ENCODE measurements around the gene AKAP6. TPM values are rescaled to one million over a fixed set of nuclear protein-coding genes. Genes with fewer than 3 reads are reported as not detected.

AKAP6 gene
- total RNA-seq, 1 experiment from 2014 or later = 1.9 TPM

DNA sequence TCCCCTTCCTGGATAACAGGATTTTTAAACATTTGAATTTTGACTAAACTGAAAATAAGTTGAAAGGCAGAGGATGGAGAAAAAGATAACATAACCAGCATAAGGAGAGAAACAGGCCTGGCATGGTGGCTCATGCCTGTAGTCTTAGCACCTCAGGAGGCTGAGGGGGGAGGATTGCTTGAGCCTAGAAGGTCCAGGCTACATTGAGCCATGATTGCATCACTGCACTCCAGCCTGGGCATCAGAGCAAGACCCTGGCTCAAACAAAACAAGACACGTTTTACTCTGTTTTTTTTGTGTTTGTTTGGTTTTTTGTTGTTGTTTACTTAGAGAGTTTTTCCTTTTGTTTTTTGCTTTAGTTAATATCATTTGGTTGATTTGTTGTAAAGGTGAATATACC, 8.7 kb downstream of the AKAP6 start:
- Histone ChIP-seq H3K36me3 (ENCODE audit: control insufficient read depth in 1 of 2, insufficient read depth in 2 of 2, low read length in 2 of 2) (no peaks in the 10 kb centered on the region), H3K4me3 (replicated peaks in 1 of 2; ENCODE audit: low read depth in 1 of 2, low read length in 2 of 2) (no peak overlapping the region), H3K9me2 (ENCODE audit: insufficient read depth) (no peaks in the 10 kb centered on the region), H3K27me3 (ENCODE audit: insufficient read depth, low read length) (no peaks in the 10 kb centered on the region), H3K4me2 (ENCODE audit: low read length) (no peak overlapping the region), H3K27ac (ENCODE audit: low read depth, low read length) (no peak overlapping the region), H4K20me1 (ENCODE audit: insufficient read depth) (no peaks in the 10 kb centered on the region), H3K9me3 (ENCODE audit: control insufficient read depth in 1 of 2, insufficient read depth in 1 of 2, low read depth in 1 of 2, low read length in 2 of 2) (no peaks in the 10 kb centered on the region), H3K4me1 (ENCODE audit: control insufficient read depth in 1 of 2, insufficient read depth in 2 of 2, low read length in 2 of 2) (peaks cover 0 to 6% of the 10 kb centered on the region in 2 experiments; a peak in 1 of 4 replicates), H2AFZ (ENCODE audit: low read depth, low read length, poor library complexity, severe bottlenecking) (no peak overlapping the region), H3K9ac (ENCODE audit: low read length) (no peak overlapping the region), H3K79me2 (ENCODE audit: insufficient read depth, low read length) (no peaks in the 10 kb centered on the region)
- intact Hi-C loops (cut with micrococcal nuclease) = no loop called here
- ATAC-seq = no peak
- ChIA-PET CTCF (no interaction called here), RAD21 (ENCODE audit: low non-redundant PET in 1 of 2, low total read pairs in 2 of 2, uncharacterized antibody in 2 of 2, unreplicated experiment in 2 of 2) (no interaction called here), POLR2A (no interaction called here)
- TF ChIP-seq ELF1 (IDR thresholded peaks at IDR 0.05; ENCODE audit: borderline replicate concordance, low read depth) = no peak
- no peak for TF ChIP-seq EGR1 (IDR thresholded peaks at IDR 0.05; ENCODE audit: low read depth)
- TF ChIP-seq, protein P1, sequence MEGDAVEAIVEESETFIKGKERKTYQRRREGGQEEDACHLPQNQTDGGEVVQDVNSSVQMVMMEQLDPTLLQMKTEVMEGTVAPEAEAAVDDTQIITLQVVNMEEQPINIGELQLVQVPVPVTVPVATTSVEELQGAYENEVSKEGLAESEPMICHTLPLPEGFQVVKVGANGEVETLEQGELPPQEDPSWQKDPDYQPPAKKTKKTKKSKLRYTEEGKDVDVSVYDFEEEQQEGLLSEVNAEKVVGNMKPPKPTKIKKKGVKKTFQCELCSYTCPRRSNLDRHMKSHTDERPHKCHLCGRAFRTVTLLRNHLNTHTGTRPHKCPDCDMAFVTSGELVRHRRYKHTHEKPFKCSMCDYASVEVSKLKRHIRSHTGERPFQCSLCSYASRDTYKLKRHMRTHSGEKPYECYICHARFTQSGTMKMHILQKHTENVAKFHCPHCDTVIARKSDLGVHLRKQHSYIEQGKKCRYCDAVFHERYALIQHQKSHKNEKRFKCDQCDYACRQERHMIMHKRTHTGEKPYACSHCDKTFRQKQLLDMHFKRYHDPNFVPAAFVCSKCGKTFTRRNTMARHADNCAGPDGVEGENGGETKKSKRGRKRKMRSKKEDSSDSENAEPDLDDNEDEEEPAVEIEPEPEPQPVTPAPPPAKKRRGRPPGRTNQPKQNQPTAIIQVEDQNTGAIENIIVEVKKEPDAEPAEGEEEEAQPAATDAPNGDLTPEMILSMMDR (IDR thresholded peaks at IDR 0.05 in 2 of 3, conservative IDR thresholded peaks at IDR 0.05 in 1 of 3; ENCODE audit: borderline replicate concordance in 1 of 3, insufficient read depth in 1 of 3, low read depth in 2 of 3, low read length in 2 of 3) = no peak
- no peak for TF ChIP-seq SP1 (IDR thresholded peaks at IDR 0.05; ENCODE audit: low read depth)
- no peak for TF ChIP-seq ZNF274 (IDR thresholded peaks at IDR 0.05; ENCODE audit: low read depth, low read length)
- no peak for TF ChIP-seq POLR2AphosphoS5 (IDR thresholded peaks at IDR 0.05; ENCODE audit: low read depth, low read length)
- no peak for TF ChIP-seq RAD21 (IDR thresholded peaks at IDR 0.05; ENCODE audit: low read depth)
- TF ChIP-seq SRF (IDR thresholded peaks at IDR 0.05; ENCODE audit: low read depth) = no peak
- no peak for TF ChIP-seq FOSL1 (IDR thresholded peaks at IDR 0.05; ENCODE audit: low read depth)
- TF ChIP-seq, protein P2, sequence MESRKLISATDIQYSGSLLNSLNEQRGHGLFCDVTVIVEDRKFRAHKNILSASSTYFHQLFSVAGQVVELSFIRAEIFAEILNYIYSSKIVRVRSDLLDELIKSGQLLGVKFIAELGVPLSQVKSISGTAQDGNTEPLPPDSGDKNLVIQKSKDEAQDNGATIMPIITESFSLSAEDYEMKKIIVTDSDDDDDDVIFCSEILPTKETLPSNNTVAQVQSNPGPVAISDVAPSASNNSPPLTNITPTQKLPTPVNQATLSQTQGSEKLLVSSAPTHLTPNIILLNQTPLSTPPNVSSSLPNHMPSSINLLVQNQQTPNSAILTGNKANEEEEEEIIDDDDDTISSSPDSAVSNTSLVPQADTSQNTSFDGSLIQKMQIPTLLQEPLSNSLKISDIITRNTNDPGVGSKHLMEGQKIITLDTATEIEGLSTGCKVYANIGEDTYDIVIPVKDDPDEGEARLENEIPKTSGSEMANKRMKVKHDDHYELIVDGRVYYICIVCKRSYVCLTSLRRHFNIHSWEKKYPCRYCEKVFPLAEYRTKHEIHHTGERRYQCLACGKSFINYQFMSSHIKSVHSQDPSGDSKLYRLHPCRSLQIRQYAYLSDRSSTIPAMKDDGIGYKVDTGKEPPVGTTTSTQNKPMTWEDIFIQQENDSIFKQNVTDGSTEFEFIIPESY (IDR thresholded peaks at IDR 0.05; ENCODE audit: extremely low read depth, insufficient replicate concordance, low read length) = no peak
- TF ChIP-seq, protein P3, sequence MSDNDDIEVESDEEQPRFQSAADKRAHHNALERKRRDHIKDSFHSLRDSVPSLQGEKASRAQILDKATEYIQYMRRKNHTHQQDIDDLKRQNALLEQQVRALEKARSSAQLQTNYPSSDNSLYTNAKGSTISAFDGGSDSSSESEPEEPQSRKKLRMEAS (IDR thresholded peaks at IDR 0.05) = no peak
- no peak for TF ChIP-seq CEBPB (IDR thresholded peaks at IDR 0.05; ENCODE audit: low read depth)
- TF ChIP-seq CBX3 (IDR thresholded peaks at IDR 0.05; ENCODE audit: low read depth) = no peak
- no peak for TF ChIP-seq EZH2phosphoT487 (IDR thresholded peaks at IDR 0.05; ENCODE audit: borderline replicate concordance)
- TF ChIP-seq YY1 (IDR thresholded peaks at IDR 0.05; ENCODE audit: extremely low read depth, insufficient replicate concordance, low read depth, low read length) = no peak
- BruUV-seq (replicated peaks) = no TSS peak
- DNase-seq (ENCODE audit: low read depth, low spot score) = no peak
